GM19438 (cell line): ENCODE measurements around the gene UBE2N.

Experiments
- ATAC-seq: cut with Tn5 transposase; IDR thresholded peaks from one replicate; pipeline ENCODE4 v1.9.1; 2021; ENCODE audit warnings: low read depth; ENCODE audit not compliant: unreplicated experiment

UBE2N gene

GRCh38 chr12:93441617-93442410 lies at the start of gene UBE2N:
Gene UBE2N (minus strand): TSS chr12:93441947. CDS start chr12:93441884, 63 bp downstream.
- ATAC-seq = peak; percentile 76

- ATAC-seq = no peak
Measured at GRCh38 chr12:93484315-93484981, 42.7 kb upstream of the UBE2N start.

- ATAC-seq = no peak
Measured at GRCh38 chr12:93483151-93483807, 41.5 kb upstream of the UBE2N start.

- no peak for ATAC-seq
Measured at GRCh38 chr12:93482721-93483120, 41.0 kb upstream of the UBE2N start.

GRCh38 chr12:93476555-93476954 lies 34.8 kb upstream of the UBE2N start:
- no peak for ATAC-seq

- no peak for ATAC-seq
Measured at GRCh38 chr12:93469386-93469785, 27.6 kb upstream of the UBE2N start.

GRCh38 chr12:93468008-93468371 lies 26.2 kb upstream of the UBE2N start:
- ATAC-seq = peak; percentile 21

- peak; percentile 87 for ATAC-seq
Measured at GRCh38 chr12:93467351-93468007, 25.7 kb upstream of the UBE2N start, which contains the start of gene MRPL42. Gene MRPL42 (plus strand): TSS chr12:93467514. CDS start chr12:93469286, 1,772 bp downstream.

GRCh38 chr12:93466625-93467350 lies 25.0 kb upstream of the UBE2N start:
- peak; percentile 13 for ATAC-seq

- no peak for ATAC-seq
Measured at GRCh38 chr12:93465841-93466240, 24.1 kb upstream of the UBE2N start.

- ATAC-seq = no peak
Measured at GRCh38 chr12:93461503-93461902, 19.8 kb upstream of the UBE2N start.

- ATAC-seq = no peak
Measured at GRCh38 chr12:93460902-93461301, 19.2 kb upstream of the UBE2N start.

GRCh38 chr12:93460003-93460402 lies 18.3 kb upstream of the UBE2N start:
- no peak for ATAC-seq

GRCh38 chr12:93459097-93459496 lies 17.4 kb upstream of the UBE2N start:
- ATAC-seq = no peak

GRCh38 chr12:93456077-93456476 lies 14.3 kb upstream of the UBE2N start:
- ATAC-seq = no peak

- no peak for ATAC-seq
Measured at GRCh38 chr12:93453633-93454032, 11.9 kb upstream of the UBE2N start.

GRCh38 chr12:93451423-93452158 lies 9.8 kb upstream of the UBE2N start:
- no peak for ATAC-seq

- peak; percentile 78 for ATAC-seq
Measured at GRCh38 chr12:93449277-93449676, 7.5 kb upstream of the UBE2N start.

- no peak for ATAC-seq
Measured at GRCh38 chr12:93448796-93449195, 7.0 kb upstream of the UBE2N start.
